OCI-LY1 (cell line): Measurements from ENCODE around the gene AKAP3.

Experiments
- EZH2 ChIP-seq: fragments of 200-600 bp; sonication (generic), shearing (Covaris generic); IDR thresholded peaks from 2 replicates; pipeline ENCODE4 v1.8.0; 2017; ENCODE audit warnings: borderline replicate concordance, mixed run types, mild to moderate bottlenecking, antibody characterized with exemption, low read length, moderate library complexity, mixed read lengths
- TF ChIP-seq, protein P1 (sequence below): fragments of 200-600 bp; sonication (generic), shearing (Covaris generic); IDR thresholded peaks from 2 replicates; pipeline ENCODE4 v1.5.1; 2017; ENCODE audit warnings: mild to moderate bottlenecking, antibody characterized with exemption, low read length, moderate library complexity, mixed read lengths

DNA sequence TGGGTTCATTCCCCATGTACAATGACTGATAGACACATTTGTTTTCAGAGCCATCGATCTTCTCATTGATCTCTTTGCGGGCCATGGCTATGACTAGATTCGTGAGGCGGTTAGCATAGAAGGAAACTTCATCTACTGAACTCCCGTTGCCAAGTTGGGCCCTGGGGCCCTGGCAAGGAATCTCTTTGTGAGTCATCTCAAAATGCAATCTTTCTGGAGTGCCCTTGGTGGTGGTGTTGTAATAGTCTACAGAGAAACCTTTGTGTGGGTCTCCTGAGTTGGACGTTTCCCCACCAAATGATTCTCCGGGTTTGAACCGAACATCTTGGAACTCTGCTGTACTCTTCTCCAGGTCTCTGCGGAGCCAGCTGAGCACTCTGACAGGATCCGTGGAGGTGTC is 20.4 kb downstream of the AKAP3 start:
- TF ChIP-seq, protein P1, sequence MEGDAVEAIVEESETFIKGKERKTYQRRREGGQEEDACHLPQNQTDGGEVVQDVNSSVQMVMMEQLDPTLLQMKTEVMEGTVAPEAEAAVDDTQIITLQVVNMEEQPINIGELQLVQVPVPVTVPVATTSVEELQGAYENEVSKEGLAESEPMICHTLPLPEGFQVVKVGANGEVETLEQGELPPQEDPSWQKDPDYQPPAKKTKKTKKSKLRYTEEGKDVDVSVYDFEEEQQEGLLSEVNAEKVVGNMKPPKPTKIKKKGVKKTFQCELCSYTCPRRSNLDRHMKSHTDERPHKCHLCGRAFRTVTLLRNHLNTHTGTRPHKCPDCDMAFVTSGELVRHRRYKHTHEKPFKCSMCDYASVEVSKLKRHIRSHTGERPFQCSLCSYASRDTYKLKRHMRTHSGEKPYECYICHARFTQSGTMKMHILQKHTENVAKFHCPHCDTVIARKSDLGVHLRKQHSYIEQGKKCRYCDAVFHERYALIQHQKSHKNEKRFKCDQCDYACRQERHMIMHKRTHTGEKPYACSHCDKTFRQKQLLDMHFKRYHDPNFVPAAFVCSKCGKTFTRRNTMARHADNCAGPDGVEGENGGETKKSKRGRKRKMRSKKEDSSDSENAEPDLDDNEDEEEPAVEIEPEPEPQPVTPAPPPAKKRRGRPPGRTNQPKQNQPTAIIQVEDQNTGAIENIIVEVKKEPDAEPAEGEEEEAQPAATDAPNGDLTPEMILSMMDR, result no peak
- TF ChIP-seq EZH2, result no peak
